Measurements from ENCODE around the gene TMSB15B.
"Not testable (repeated sequence)": the region's sequence is repeated elsewhere in the genome, so short reads cannot be mapped to it uniquely, and the experiment has no call there.

TMSB15B gene

DNA sequence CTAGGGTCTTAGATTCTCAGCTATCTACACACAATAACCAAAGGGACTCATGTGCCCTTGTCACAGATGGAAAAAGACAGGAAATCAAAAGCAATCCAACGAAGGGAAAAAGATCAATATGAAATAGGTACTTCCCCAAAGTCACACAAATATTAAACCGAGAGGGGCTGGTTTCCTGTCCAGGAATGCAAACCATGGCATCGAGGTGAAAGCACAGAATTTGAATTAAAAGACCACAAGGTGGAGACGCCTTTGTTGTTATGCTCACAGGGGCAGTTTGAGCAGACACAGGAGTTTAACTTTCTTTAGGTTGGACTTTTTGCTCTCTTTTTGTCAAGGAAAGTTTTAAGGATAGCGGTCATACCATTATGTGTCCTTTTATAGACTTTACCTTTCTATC, 36.8 kb downstream of the TMSB15B start:
- no peak for DNase-seq (ENCODE audit: low read depth, low spot score)
- TF ChIP-seq, protein P1, sequence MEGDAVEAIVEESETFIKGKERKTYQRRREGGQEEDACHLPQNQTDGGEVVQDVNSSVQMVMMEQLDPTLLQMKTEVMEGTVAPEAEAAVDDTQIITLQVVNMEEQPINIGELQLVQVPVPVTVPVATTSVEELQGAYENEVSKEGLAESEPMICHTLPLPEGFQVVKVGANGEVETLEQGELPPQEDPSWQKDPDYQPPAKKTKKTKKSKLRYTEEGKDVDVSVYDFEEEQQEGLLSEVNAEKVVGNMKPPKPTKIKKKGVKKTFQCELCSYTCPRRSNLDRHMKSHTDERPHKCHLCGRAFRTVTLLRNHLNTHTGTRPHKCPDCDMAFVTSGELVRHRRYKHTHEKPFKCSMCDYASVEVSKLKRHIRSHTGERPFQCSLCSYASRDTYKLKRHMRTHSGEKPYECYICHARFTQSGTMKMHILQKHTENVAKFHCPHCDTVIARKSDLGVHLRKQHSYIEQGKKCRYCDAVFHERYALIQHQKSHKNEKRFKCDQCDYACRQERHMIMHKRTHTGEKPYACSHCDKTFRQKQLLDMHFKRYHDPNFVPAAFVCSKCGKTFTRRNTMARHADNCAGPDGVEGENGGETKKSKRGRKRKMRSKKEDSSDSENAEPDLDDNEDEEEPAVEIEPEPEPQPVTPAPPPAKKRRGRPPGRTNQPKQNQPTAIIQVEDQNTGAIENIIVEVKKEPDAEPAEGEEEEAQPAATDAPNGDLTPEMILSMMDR (IDR thresholded peaks at IDR 0.05; ENCODE audit: insufficient read depth, low read length, missing control alignments): no peak
- ChIA-PET CTCF (no interaction called here), POLR2A (no interaction called here)
- H3K4me3 ChIP-seq (ENCODE audit: low read depth, low read length): no peak overlapping the region

DNA sequence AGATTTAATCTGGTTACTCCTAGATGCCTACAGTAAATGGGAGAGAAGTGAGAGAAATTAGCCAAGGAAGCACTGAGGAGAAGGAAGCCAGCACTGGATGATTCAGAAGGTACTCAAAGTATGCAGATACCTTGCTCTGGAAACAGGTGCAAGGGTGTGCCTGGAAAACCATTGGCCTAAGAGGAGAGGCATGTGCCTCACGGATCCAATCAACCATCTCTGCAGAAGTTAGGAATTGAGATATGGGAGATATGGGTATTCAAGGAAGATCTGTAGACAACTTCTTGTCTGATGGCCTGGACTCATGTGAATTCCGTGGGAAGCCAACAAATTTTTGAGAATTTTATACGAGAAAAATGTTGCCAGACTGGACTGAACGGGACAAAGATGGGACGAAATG, 46.4 kb downstream of the TMSB15B start:
- ChIA-PET POLR2A (no interaction called here), CTCF (no interaction called here)
- TF ChIP-seq, protein P1 (IDR thresholded peaks at IDR 0.05; ENCODE audit: insufficient read depth, low read length, missing control alignments): no peak
- no peak for DNase-seq (ENCODE audit: low read depth, low spot score)
- no peak overlapping the region for H3K4me3 ChIP-seq (ENCODE audit: low read depth, low read length)

DNA sequence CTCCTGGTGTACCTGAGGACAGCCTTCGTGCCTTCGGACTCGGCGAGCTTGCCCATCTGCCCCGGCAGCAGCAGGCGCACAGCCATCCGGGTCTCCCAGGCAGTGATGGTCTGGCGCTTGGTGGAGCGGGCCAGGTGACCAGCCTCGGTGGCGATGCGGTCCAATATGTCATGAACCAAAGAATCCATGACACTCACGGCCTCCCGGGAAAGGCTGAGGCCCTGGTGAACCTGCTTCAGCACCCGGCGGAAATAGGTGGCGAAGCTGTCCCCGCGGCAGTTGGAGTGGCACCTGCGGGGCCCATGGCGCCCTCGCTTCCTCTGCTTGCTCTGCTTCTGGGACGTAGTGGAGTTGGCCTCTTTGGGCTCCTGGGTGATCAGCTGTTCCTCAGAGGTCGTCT, 50.7 kb downstream of the TMSB15B start:
- CTCF ChIA-PET: no interaction called here
- POLR2A ChIA-PET: no interaction called here
- TF ChIP-seq, protein P1 (IDR thresholded peaks at IDR 0.05; ENCODE audit: insufficient read depth, low read length, missing control alignments): no peak
- no peak for DNase-seq (ENCODE audit: low read depth, low spot score)
- H3K4me3 ChIP-seq (ENCODE audit: low read depth, low read length): no peak overlapping the region

- ChIA-PET POLR2A (no interaction called here), CTCF (no interaction called here)
Observed at GRCh38 chrX:104013606-104014005, 51.2 kb downstream of the TMSB15B start, which contains the start of gene H2BW1. Gene H2BW1 (minus strand): TSS chrX:104013708. CDS start chrX:104013576, 132 bp downstream.

DNA sequence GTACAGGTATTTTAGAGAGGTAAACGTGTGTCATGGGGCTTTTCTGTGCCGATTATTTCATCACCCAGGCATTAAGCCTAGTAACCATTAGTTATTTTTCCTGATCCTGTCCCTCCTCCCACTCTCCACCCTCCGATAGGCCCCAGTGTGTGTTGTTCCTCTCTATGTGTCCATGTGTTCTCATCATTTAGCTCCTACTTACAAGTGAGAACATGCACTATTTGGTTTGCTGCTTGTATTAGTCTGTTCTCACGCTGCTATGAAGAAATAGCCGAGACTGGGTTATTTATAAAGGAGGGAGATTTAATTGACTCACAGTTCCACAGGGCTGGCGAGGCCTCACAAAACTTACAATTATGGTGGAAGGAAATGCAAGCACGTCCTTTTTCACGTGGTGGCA, 53.1 kb downstream of the TMSB15B start:
- CTCF ChIA-PET; POLR2A ChIA-PET; H3K4me3 ChIP-seq (ENCODE audit: low read depth, low read length); DNase-seq (ENCODE audit: low read depth, low spot score): not testable (repeated sequence)

More at GRCh38 chrX:104013606-104014005, 51.2 kb downstream of the TMSB15B start, which contains the start of gene H2BW1:
- no peak for DNase-seq (ENCODE audit: low read depth, low spot score)
- TF ChIP-seq, protein P1 (IDR thresholded peaks at IDR 0.05; ENCODE audit: insufficient read depth, low read length, missing control alignments): no peak
- no peak within 1 kb of the TSS for H3K4me3 ChIP-seq (ENCODE audit: low read depth, low read length)
